Liver (tissue), 9 donors: Measurements from ENCODE around the gene PMS1. TPM values are rescaled to one million over a fixed set of nuclear protein-coding genes. Genes with fewer than 3 reads are reported as not detected.

ENCODE experiments used
- DNase-seq: peaks from one replicate; pipeline ENCODE4 v3.0.0-alpha.2; 2017; ENCODE audit warnings: low spot score
- H3K27ac ChIP-seq, 2 donors: one replicate each; pipeline ENCODE4 v1.7.0; 2013; ENCODE audit warnings: inconsistent platforms in 2 of 2, low read length in 2 of 2, control low read depth in 1 of 2, low read depth in 1 of 2, mild to moderate bottlenecking in 1 of 2
- H3K27me3 ChIP-seq, 4 donors: one replicate each; pipeline versions ENCODE4 v1.6.1 to v1.7.0; 2013; ENCODE audit warnings: low read length in 3 of 4, inconsistent platforms in 1 of 4, mild to moderate bottlenecking in 1 of 4, moderate library complexity in 1 of 4; ENCODE audit not compliant: control insufficient read depth in 4 of 4, insufficient read depth in 4 of 4
- H3K36me3 ChIP-seq, 4 donors: one replicate each; pipeline versions ENCODE4 v1.6.1 to v1.7.0; 2013; ENCODE audit warnings: low read length in 3 of 4, mild to moderate bottlenecking in 3 of 4, low read depth in 1 of 4, moderate library complexity in 1 of 4; ENCODE audit not compliant: control insufficient read depth in 4 of 4, insufficient read depth in 3 of 4
- H3K4me1 ChIP-seq, 4 donors: one replicate each; pipeline versions ENCODE4 v1.6.1 to v1.7.0; 2013; ENCODE audit warnings: low read length in 3 of 4, mild to moderate bottlenecking in 3 of 4, moderate library complexity in 1 of 4; ENCODE audit not compliant: control insufficient read depth in 4 of 4, insufficient read depth in 4 of 4
- H3K4me3 ChIP-seq, 3 donors: one replicate each; pipeline versions ENCODE4 v1.6.1 to v1.7.0; 2013; ENCODE audit warnings: low read length in 3 of 3, control low read depth in 1 of 3, low read depth in 1 of 3, mild to moderate bottlenecking in 1 of 3
- H3K9ac ChIP-seq, 2 donors: one replicate each; pipeline ENCODE4 v1.7.0; 2013; ENCODE audit warnings: low read length in 2 of 2, mild to moderate bottlenecking in 2 of 2, moderate library complexity in 2 of 2, control low read depth in 1 of 2, low read depth in 1 of 2
- H3K9me3 ChIP-seq, 4 donors: one replicate each; pipeline versions ENCODE4 v1.6.1 to v1.7.0; 2013; ENCODE audit warnings: low read length in 3 of 4; ENCODE audit not compliant: control insufficient read depth in 4 of 4
- ATF3 ChIP-seq: IDR thresholded peaks from 2 replicates; pipeline ENCODE4 v1.6.1; 2016; ENCODE audit warnings: antibody characterized with exemption
- CTCF ChIP-seq: fragments of 150-350 bp; IDR thresholded peaks from 2 replicates; pipeline ENCODE4 v1.5.1; 2017; ENCODE audit warnings: improper control_type of control experiment, low read depth, low read length; ENCODE audit not compliant: missing input control
- EGR1 ChIP-seq, 2 donors: IDR thresholded peaks; 2 replicates each; pipeline ENCODE4 v1.6.1; 2016 to 2018; ENCODE audit warnings: antibody characterized with exemption in 2 of 2, low read depth in 2 of 2
- FOXA1 ChIP-seq: IDR thresholded peaks from 2 replicates; pipeline ENCODE4 v1.6.1; 2016; ENCODE audit warnings: antibody characterized with exemption
- FOXA2 ChIP-seq: IDR thresholded peaks from 2 replicates; pipeline ENCODE4 v1.6.1; 2016; ENCODE audit warnings: antibody characterized with exemption
- GABPA ChIP-seq, 2 donors: IDR thresholded peaks in 1 of 2; conservative IDR thresholded peaks in 1 of 2; 2 replicates each; pipeline ENCODE4 v1.6.1; 2016; ENCODE audit warnings: antibody characterized with exemption in 2 of 2, mild to moderate bottlenecking in 1 of 2, moderate library complexity in 1 of 2
- HNF4G ChIP-seq: IDR thresholded peaks from 2 replicates; pipeline ENCODE4 v1.6.1; 2016; ENCODE audit warnings: antibody characterized with exemption
- JUND ChIP-seq, 2 donors: IDR thresholded peaks; 2 replicates each; pipeline ENCODE4 v1.6.1; 2016; ENCODE audit warnings: antibody characterized with exemption in 2 of 2
- MAX ChIP-seq: IDR thresholded peaks from 2 replicates; pipeline ENCODE4 v1.6.1; 2016; ENCODE audit warnings: antibody characterized with exemption
- NR2F2 ChIP-seq: IDR thresholded peaks from 2 replicates; pipeline ENCODE4 v1.6.1; 2016; ENCODE audit warnings: antibody characterized with exemption
- RAD21 ChIP-seq, 2 donors: IDR thresholded peaks; 2 replicates each; pipeline ENCODE4 v1.6.1; 2016; ENCODE audit warnings: antibody characterized with exemption in 2 of 2, mild to moderate bottlenecking in 2 of 2
- REST ChIP-seq: IDR thresholded peaks from 2 replicates; pipeline ENCODE4 v1.6.1; 2016; ENCODE audit warnings: antibody characterized with exemption, mild to moderate bottlenecking
- SP1 ChIP-seq: IDR thresholded peaks from 2 replicates; pipeline ENCODE4 v1.6.1; 2018; ENCODE audit warnings: antibody characterized with exemption, mild to moderate bottlenecking
- TAF1 ChIP-seq: conservative IDR thresholded peaks from 2 replicates; pipeline ENCODE4 v1.6.1; 2016; ENCODE audit warnings: antibody characterized with exemption, mild to moderate bottlenecking
- YY1 ChIP-seq: IDR thresholded peaks from 2 replicates; pipeline ENCODE4 v1.6.1; 2016; ENCODE audit warnings: antibody characterized with exemption, mild to moderate bottlenecking
- ZBTB33 ChIP-seq: IDR thresholded peaks from 2 replicates; pipeline ENCODE4 v1.6.1; 2016; ENCODE audit warnings: antibody characterized with exemption
- WGBS: extraction: QIAGEN DNeasy Blood & Tissue Kit; methylation state at CpG from one replicate; pipeline ENCODE4 v1.1.7; 2013; 5-methylcytosine and 5-hydroxymethylcytosine counted together
- polyA plus RNA-seq, 2 donors: library from polyadenylated mRNA; stranded (reverse) in 1 of 2; unstranded in 1 of 2; fragments of 200-250 nt in 1 of 2; fragments of >200 nt in 1 of 2; fragmentation: Nextera tagmentation in 1 of 2; extraction: Ambion mirVana in 1 of 2; gene quantifications; one replicate each; pipeline versions ENCODE4 v1.2.1 to v1.2.3, GENCODE V29; 2013 to 2015
- total RNA-seq, 2 donors: library from RNA; depleted of rRNA; stranded (reverse); fragments of >200 nt; gene quantifications; one replicate each; pipeline ENCODE4 v1.2.3, GENCODE V29; 2014
- donor health status: healthy.
- donor health status: healthy.
- donor health status: healthy.
- donor health status: healthy.
- donor health status: healthy.

PMS1 gene
- total and polyA plus RNA-seq, 4 donors: 3.0 to 19.2 (median 8.7) TPM

- Histone ChIP-seq H3K27me3 (no peaks in the 10 kb centered on the region), H3K27ac (peak overlapping the region; percentile 92 to 95), H3K9me3 (no peaks in the 10 kb centered on the region), H3K36me3 (peaks cover 0 to 8% (median 0%) of the 10 kb centered on the region in 4 donors), H3K4me3 (peak overlapping the region; percentile 72 to 99 (median 98)), H3K4me1 (peaks cover 0 to 17% (median 15%) of the 10 kb centered on the region in 4 donors), H3K9ac (peak overlapping the region; percentile 89 to 97)
- TF ChIP-seq HNF4G (no peak), EGR1 (IDR thresholded peaks at IDR 0.05; ENCODE audit: low read depth in 2 of 2) (no peak), ZBTB33 (no peak), SP1 (no peak), ATF3 (no peak), CTCF (no peak), FOXA2 (no peak), RAD21 (IDR thresholded peaks at IDR 0.05) (no peak), TAF1 (no peak), GABPA (IDR thresholded peaks at IDR 0.05 in 1 of 2, conservative IDR thresholded peaks at IDR 0.05 in 1 of 2) (no peak), JUND (IDR thresholded peaks at IDR 0.05) (no peak), YY1 (no peak), REST (no peak), MAX (no peak), NR2F2 (no peak), FOXA1 (no peak)
- no peak for DNase-seq
- under 1% methylated on average over 7 of the region's 7 CpGs for WGBS
Measured at GRCh38 chr2:189762229-189762550, 22.1 kb upstream of the PMS1 start.
